Prostate gland (tissue), 2 donors: ENCODE measurements around the gene MDFIC. TPM values are rescaled to one million over a fixed set of nuclear protein-coding genes. Genes with fewer than 3 reads are reported as not detected.

Experiments
- DNase-seq: peaks from one replicate; pipeline ENCODE4 v3.0.0-alpha.2; 2019; ENCODE audit warnings: low spot score
- H3K27ac ChIP-seq, 2 donors: fragments of 200-600 bp; sonication (generic); 2 replicates each; pipeline ENCODE4 v1.5.1; 2017 to 2019
- H3K27me3 ChIP-seq: fragments of 200-600 bp; sonication (generic); replicated peaks from 2 replicates; pipeline ENCODE4 v1.5.1; 2019; ENCODE audit not compliant: insufficient read depth
- H3K36me3 ChIP-seq, 2 donors: fragments of 200-600 bp; sonication (generic); 1 replicate in 1 of 2; 2 replicates in 1 of 2; pipeline versions ENCODE4 v1.5.1 to v1.8.1; 2017 to 2019
- H3K4me1 ChIP-seq: fragments of 200-600 bp; sonication (generic); replicated peaks from 2 replicates; pipeline ENCODE4 v1.5.1; 2019
- H3K4me3 ChIP-seq, 2 donors: fragments of 200-600 bp; sonication (generic); 2 replicates each; pipeline ENCODE4 v1.5.1; 2017 to 2019
- H3K9me3 ChIP-seq: fragments of 200-600 bp; sonication (generic); 2 replicates; pipeline ENCODE4 v1.5.1; 2017
- POLR2A ChIP-seq: fragments of 450-650 bp; IDR thresholded peaks from one replicate; pipeline ENCODE4 v1.6.1; 2016; ENCODE audit warnings: antibody characterized with exemption, mild to moderate bottlenecking
- POLR2AphosphoS5 ChIP-seq: sonication (generic); formaldehyde crosslinking; IDR thresholded peaks from one replicate; pipeline ENCODE4 v1.6.1; 2017; ENCODE audit warnings: antibody characterized with exemption
- WGBS: methylation state at CpG from one replicate; pipeline ENCODE4 v1.1.5; 2018; 5-methylcytosine and 5-hydroxymethylcytosine counted together
- intact Hi-C: fragments of 100-400 bp; cut with DNase I; formaldehyde crosslinking; loops from one replicate; pipeline ENCODE4 v1.14.2; 2022
- total RNA-seq, 2 donors: library from RNA; depleted of rRNA; stranded (reverse); fragments of >200 nt; gene quantifications; one replicate each; pipeline ENCODE4 v1.1.0, GENCODE V29; 2016
- TF ChIP-seq, protein P1 (sequence below), 4 experiments: fragments of 200-600 bp in 2 of 4; fragments of 450-650 bp in 2 of 4; sonication (generic) in 2 of 4; IDR thresholded peaks; 1 replicate in 3 of 4; 2 replicates in 1 of 4; pipeline ENCODE4 v1.5.1; 2016 to 2019; ENCODE audit warnings: antibody characterized with exemption in 4 of 4, mild to moderate bottlenecking in 2 of 4, moderate library complexity in 2 of 4

Gene MDFIC
- total RNA-seq, 2 donors from 2014 or later = 17.2 to 24.8 TPM

- Histone ChIP-seq H3K9me3 (no peaks in the 10 kb centered on the region), H3K4me3 (no peak overlapping the region), H3K27me3 (no peaks in the 10 kb centered on the region), H3K36me3 (no peaks in the 10 kb centered on the region), H3K27ac (no peak overlapping the region), H3K4me1 (no peaks in the 10 kb centered on the region)
- 93% methylated on average over 3 of the region's 3 CpGs for WGBS
- intact Hi-C loops = no loop called here
- TF ChIP-seq POLR2A = no peak
- TF ChIP-seq, protein P1, sequence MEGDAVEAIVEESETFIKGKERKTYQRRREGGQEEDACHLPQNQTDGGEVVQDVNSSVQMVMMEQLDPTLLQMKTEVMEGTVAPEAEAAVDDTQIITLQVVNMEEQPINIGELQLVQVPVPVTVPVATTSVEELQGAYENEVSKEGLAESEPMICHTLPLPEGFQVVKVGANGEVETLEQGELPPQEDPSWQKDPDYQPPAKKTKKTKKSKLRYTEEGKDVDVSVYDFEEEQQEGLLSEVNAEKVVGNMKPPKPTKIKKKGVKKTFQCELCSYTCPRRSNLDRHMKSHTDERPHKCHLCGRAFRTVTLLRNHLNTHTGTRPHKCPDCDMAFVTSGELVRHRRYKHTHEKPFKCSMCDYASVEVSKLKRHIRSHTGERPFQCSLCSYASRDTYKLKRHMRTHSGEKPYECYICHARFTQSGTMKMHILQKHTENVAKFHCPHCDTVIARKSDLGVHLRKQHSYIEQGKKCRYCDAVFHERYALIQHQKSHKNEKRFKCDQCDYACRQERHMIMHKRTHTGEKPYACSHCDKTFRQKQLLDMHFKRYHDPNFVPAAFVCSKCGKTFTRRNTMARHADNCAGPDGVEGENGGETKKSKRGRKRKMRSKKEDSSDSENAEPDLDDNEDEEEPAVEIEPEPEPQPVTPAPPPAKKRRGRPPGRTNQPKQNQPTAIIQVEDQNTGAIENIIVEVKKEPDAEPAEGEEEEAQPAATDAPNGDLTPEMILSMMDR (IDR thresholded peaks at IDR 0.05) = no peak
- no peak for TF ChIP-seq POLR2AphosphoS5
- no peak for DNase-seq
Measured at GRCh38 chr7:115013886-115014285, 92.0 kb downstream of the MDFIC start.

GRCh38 chr7:115014794-115015193 lies 92.9 kb downstream of the MDFIC start:
- intact Hi-C loops = no loop called here
- Histone ChIP-seq H3K4me3 (no peak overlapping the region), H3K27me3 (no peaks in the 10 kb centered on the region), H3K36me3 (no peaks in the 10 kb centered on the region), H3K4me1 (no peaks in the 10 kb centered on the region), H3K27ac (no peak overlapping the region), H3K9me3 (no peaks in the 10 kb centered on the region)
- DNase-seq = no peak
- 62% methylated on average over 1 of the region's 1 CpG for WGBS
- TF ChIP-seq, protein P1 (IDR thresholded peaks at IDR 0.05) = no peak
- TF ChIP-seq POLR2AphosphoS5 (no peak), POLR2A (no peak)

DNA sequence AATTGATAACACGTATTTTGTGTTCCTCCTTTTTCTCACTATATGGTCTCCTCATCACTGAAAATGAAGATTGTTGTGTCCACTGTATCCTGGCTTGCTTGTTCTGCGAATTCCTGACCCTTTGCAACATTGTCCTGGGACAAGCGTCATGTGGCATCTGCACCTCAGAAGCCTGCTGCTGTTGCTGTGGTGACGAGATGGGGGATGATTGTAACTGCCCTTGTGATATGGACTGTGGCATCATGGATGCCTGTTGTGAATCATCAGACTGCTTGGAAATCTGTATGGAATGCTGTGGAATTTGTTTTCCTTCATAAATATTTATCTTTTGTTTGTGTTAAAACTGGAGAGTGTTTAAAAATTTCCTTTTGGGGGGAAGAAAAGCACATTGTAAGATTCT lies 93.7 kb downstream of the MDFIC start:
- H3K27me3 ChIP-seq = no peaks in the 10 kb centered on the region
- WGBS = 94% methylated on average over 4 of the region's 4 CpGs
- intact Hi-C loops = no loop called here

GRCh38 chr7:115019882-115020605 lies 98.2 kb downstream of the MDFIC start:
- no peak for DNase-seq
- TF ChIP-seq POLR2AphosphoS5 (no peak), POLR2A (no peak)
- TF ChIP-seq, protein P1 (IDR thresholded peaks at IDR 0.05) = no peak
- H3K9me3 ChIP-seq = no peaks in the 10 kb centered on the region
- H3K27me3 ChIP-seq = no peaks in the 10 kb centered on the region
- H3K36me3 ChIP-seq = no peaks in the 10 kb centered on the region
- H3K4me3 ChIP-seq = no peak overlapping the region
- WGBS = 78% methylated on average over 4 of the region's 4 CpGs
- intact Hi-C loops = no loop called here
- no peak overlapping the region for H3K27ac ChIP-seq
- no peaks in the 10 kb centered on the region for H3K4me1 ChIP-seq

More for the DNA sequence above, 93.7 kb downstream of the MDFIC start:
- Histone ChIP-seq H3K4me1 (no peaks in the 10 kb centered on the region), H3K27ac (no peak overlapping the region), H3K36me3 (no peaks in the 10 kb centered on the region), H3K4me3 (no peak overlapping the region), H3K9me3 (no peaks in the 10 kb centered on the region)
- no peak for TF ChIP-seq POLR2A
- DNase-seq = no peak

GRCh38 chr7:115023219-115023618 lies 101.3 kb downstream of the MDFIC start:
- intact Hi-C loops = no loop called here
- Histone ChIP-seq H3K27me3 (no peaks in the 10 kb centered on the region), H3K27ac (no peak overlapping the region), H3K36me3 (no peaks in the 10 kb centered on the region), H3K4me3 (no peak overlapping the region), H3K4me1 (no peaks in the 10 kb centered on the region), H3K9me3 (no peaks in the 10 kb centered on the region)
- whole genome bisulfite sequencing = 65% methylated on average over 6 of the region's 6 CpGs
- DNase-seq = no peak
- TF ChIP-seq, protein P1 (IDR thresholded peaks at IDR 0.05) = no peak
- no peak for TF ChIP-seq POLR2AphosphoS5
- no peak for TF ChIP-seq POLR2A
